ENCODE data around the gene CCDC27.

CCDC27 gene

GRCh38 chr1:3752400-3752945 lies at the start of gene CCDC27:
Gene CCDC27 (plus strand): TSS chr1:3752450. CDS start chr1:3752482, 32 bp downstream.
- no peak for DNase-seq

- no peak for DNase-seq
Measured at GRCh38 chr1:3702528-3702927, 49.7 kb upstream of the CCDC27 start.

- DNase-seq: no peak
Measured at GRCh38 chr1:3702990-3703728, 49.1 kb upstream of the CCDC27 start.

- no peak for DNase-seq
Measured at GRCh38 chr1:3703786-3704371, 48.4 kb upstream of the CCDC27 start.

- DNase-seq: no peak
Measured at GRCh38 chr1:3705341-3705950, 46.8 kb upstream of the CCDC27 start.

GRCh38 chr1:3706651-3707297 lies 45.5 kb upstream of the CCDC27 start:
- DNase-seq: no peak

- no peak for DNase-seq
Measured at GRCh38 chr1:3707298-3707938, 44.8 kb upstream of the CCDC27 start.

- no peak for DNase-seq
Measured at GRCh38 chr1:3707939-3708328, 44.3 kb upstream of the CCDC27 start.

GRCh38 chr1:3708791-3709190 lies 43.5 kb upstream of the CCDC27 start:
- no peak for DNase-seq

- DNase-seq: no peak
Measured at GRCh38 chr1:3710251-3710650, 42.0 kb upstream of the CCDC27 start.

GRCh38 chr1:3711381-3711779 lies 40.9 kb upstream of the CCDC27 start:
- no peak for DNase-seq

- no peak for DNase-seq
Measured at GRCh38 chr1:3711780-3712451, 40.3 kb upstream of the CCDC27 start.

- DNase-seq: no peak
Measured at GRCh38 chr1:3712573-3713535, 39.4 kb upstream of the CCDC27 start.

- DNase-seq: no peak
Measured at GRCh38 chr1:3713840-3714239, 38.4 kb upstream of the CCDC27 start.

- DNase-seq: no peak
Measured at GRCh38 chr1:3714284-3714741, 37.9 kb upstream of the CCDC27 start.

- DNase-seq: no peak
Measured at GRCh38 chr1:3714814-3715213, 37.4 kb upstream of the CCDC27 start.

- DNase-seq: no peak
Measured at GRCh38 chr1:3716351-3716750, 35.9 kb upstream of the CCDC27 start.

GRCh38 chr1:3717041-3717714 lies 35.1 kb upstream of the CCDC27 start:
- no peak for DNase-seq

- no peak for DNase-seq
Measured at GRCh38 chr1:3717715-3718601, 34.3 kb upstream of the CCDC27 start.

All from NCI-H146 (cell line).